HepG2 (cell line): ENCODE results near the gene FGGY.

ENCODE experiments used
- HNF4A ChIP-seq: sonication (generic); formaldehyde crosslinking; IDR thresholded peaks from 2 replicates; pipeline ENCODE4 v1.4.0; 2020; ENCODE audit warnings: missing genetic modification reagents
- POLR2A ChIP-seq, 2 experiments: IDR thresholded peaks; 2 replicates each; pipeline ENCODE4 v1.6.1; 2011; ENCODE audit warnings: low read depth in 2 of 2, low read length in 2 of 2, mild to moderate bottlenecking in 1 of 2, moderate library complexity in 1 of 2; ENCODE audit not compliant: insufficient read depth in 1 of 2
- RFX5 ChIP-seq: IDR thresholded peaks from 2 replicates; pipeline ENCODE4 v1.6.1; 2011; ENCODE audit warnings: low read depth, low read length, improper control_type of control experiment
- RFXAP ChIP-seq: sonication (generic); formaldehyde crosslinking; IDR thresholded peaks from 2 replicates; pipeline ENCODE4 v1.4.0; 2020; ENCODE audit warnings: missing genetic modification reagents, borderline replicate concordance
- ZNF776 ChIP-seq: sonication (generic); formaldehyde crosslinking; IDR thresholded peaks from 2 replicates; pipeline ENCODE4 v1.4.0; 2020; ENCODE audit warnings: mild to moderate bottlenecking, missing genetic modification reagents
- ZZZ3 ChIP-seq: sonication (generic); formaldehyde crosslinking; IDR thresholded peaks from 2 replicates; pipeline ENCODE4 v1.4.0; 2020; ENCODE audit warnings: missing genetic modification reagents, mild to moderate bottlenecking, borderline replicate concordance
- TF ChIP-seq, protein P1 (sequence below): sonication (generic); formaldehyde crosslinking; IDR thresholded peaks from 2 replicates; pipeline ENCODE4 v1.4.0; 2020; ENCODE audit warnings: missing genetic modification reagents, borderline replicate concordance
- TF ChIP-seq, protein P2 (sequence below): sonication (generic); formaldehyde crosslinking; IDR thresholded peaks from 2 replicates; pipeline ENCODE4 v1.5.0; 2020; ENCODE audit warnings: missing genetic modification reagents, mild to moderate bottlenecking, borderline replicate concordance
- TF ChIP-seq, protein P3 (sequence below), 2 experiments: IDR thresholded peaks; 2 replicates each; pipeline ENCODE4 v1.6.1; 2011 to 2012; ENCODE audit warnings: low read length in 2 of 2, borderline replicate concordance in 1 of 2, low read depth in 1 of 2, mild to moderate bottlenecking in 1 of 2, moderate library complexity in 1 of 2

- TF ChIP-seq, protein P1, sequence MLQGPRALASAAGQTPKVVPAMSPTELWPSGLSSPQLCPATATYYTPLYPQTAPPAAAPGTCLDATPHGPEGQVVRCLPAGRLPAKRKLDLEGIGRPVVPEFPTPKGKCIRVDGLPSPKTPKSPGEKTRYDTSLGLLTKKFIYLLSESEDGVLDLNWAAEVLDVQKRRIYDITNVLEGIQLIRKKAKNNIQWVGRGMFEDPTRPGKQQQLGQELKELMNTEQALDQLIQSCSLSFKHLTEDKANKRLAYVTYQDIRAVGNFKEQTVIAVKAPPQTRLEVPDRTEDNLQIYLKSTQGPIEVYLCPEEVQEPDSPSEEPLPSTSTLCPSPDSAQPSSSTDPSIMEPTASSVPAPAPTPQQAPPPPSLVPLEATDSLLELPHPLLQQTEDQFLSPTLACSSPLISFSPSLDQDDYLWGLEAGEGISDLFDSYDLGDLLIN (CRISPR knock-in tag) = no peak
- TF ChIP-seq ZZZ3 (CRISPR knock-in tag) (no peak), RFXAP (CRISPR knock-in tag) (no peak), HNF4A (CRISPR knock-in tag) (no peak), RFX5 (no peak), POLR2A (IDR thresholded peaks at IDR 0.05; ENCODE audit: insufficient read depth in 1 of 2, low read depth in 2 of 2, low read length in 2 of 2) (no peak), ZNF776 (CRISPR knock-in tag) (no peak)
- TF ChIP-seq, protein P2, sequence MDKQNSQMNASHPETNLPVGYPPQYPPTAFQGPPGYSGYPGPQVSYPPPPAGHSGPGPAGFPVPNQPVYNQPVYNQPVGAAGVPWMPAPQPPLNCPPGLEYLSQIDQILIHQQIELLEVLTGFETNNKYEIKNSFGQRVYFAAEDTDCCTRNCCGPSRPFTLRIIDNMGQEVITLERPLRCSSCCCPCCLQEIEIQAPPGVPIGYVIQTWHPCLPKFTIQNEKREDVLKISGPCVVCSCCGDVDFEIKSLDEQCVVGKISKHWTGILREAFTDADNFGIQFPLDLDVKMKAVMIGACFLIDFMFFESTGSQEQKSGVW (CRISPR knock-in tag) = no peak
- TF ChIP-seq, protein P3, sequence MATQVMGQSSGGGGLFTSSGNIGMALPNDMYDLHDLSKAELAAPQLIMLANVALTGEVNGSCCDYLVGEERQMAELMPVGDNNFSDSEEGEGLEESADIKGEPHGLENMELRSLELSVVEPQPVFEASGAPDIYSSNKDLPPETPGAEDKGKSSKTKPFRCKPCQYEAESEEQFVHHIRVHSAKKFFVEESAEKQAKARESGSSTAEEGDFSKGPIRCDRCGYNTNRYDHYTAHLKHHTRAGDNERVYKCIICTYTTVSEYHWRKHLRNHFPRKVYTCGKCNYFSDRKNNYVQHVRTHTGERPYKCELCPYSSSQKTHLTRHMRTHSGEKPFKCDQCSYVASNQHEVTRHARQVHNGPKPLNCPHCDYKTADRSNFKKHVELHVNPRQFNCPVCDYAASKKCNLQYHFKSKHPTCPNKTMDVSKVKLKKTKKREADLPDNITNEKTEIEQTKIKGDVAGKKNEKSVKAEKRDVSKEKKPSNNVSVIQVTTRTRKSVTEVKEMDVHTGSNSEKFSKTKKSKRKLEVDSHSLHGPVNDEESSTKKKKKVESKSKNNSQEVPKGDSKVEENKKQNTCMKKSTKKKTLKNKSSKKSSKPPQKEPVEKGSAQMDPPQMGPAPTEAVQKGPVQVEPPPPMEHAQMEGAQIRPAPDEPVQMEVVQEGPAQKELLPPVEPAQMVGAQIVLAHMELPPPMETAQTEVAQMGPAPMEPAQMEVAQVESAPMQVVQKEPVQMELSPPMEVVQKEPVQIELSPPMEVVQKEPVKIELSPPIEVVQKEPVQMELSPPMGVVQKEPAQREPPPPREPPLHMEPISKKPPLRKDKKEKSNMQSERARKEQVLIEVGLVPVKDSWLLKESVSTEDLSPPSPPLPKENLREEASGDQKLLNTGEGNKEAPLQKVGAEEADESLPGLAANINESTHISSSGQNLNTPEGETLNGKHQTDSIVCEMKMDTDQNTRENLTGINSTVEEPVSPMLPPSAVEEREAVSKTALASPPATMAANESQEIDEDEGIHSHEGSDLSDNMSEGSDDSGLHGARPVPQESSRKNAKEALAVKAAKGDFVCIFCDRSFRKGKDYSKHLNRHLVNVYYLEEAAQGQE (IDR thresholded peaks at IDR 0.05; ENCODE audit: borderline replicate concordance in 1 of 2, low read depth in 1 of 2, low read length in 2 of 2) = no peak
Measured at GRCh38 chr1:59475737-59476136, 178.8 kb downstream of the FGGY start.
